ENCODE results near the gene EFL1.
A peak's percentile ranks its signal among the peaks of the same experiment; 100 is the strongest.
"Not testable (repeated sequence)": the region's sequence is repeated elsewhere in the genome, so short reads cannot be mapped to it uniquely, and the experiment has no call there.

EFL1 gene

DNA sequence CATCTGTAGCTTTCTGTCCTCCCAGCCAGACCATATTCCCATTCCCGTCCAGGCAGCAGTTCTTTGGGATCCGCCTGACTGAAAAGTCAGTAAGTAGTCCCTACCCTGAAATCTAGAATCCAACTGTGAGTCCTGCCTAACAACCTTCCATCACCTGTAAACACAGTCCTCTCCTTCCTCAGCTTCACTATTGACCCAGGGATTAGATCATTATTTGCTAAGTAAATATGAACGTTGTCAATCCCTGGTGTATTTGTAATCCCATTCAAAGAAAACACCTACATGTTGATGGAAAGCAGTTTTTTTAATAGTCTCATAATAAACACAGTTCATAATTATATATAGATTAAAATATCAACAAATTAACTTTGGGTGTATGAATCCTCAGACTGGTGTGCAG is 816 bp upstream of the EFL1 start:
- DNase-seq (ENCODE audit: low read depth), result no peak
- TF ChIP-seq, protein P1, sequence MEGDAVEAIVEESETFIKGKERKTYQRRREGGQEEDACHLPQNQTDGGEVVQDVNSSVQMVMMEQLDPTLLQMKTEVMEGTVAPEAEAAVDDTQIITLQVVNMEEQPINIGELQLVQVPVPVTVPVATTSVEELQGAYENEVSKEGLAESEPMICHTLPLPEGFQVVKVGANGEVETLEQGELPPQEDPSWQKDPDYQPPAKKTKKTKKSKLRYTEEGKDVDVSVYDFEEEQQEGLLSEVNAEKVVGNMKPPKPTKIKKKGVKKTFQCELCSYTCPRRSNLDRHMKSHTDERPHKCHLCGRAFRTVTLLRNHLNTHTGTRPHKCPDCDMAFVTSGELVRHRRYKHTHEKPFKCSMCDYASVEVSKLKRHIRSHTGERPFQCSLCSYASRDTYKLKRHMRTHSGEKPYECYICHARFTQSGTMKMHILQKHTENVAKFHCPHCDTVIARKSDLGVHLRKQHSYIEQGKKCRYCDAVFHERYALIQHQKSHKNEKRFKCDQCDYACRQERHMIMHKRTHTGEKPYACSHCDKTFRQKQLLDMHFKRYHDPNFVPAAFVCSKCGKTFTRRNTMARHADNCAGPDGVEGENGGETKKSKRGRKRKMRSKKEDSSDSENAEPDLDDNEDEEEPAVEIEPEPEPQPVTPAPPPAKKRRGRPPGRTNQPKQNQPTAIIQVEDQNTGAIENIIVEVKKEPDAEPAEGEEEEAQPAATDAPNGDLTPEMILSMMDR (conservative IDR thresholded peaks at IDR 0.05; ENCODE audit: low read depth, low read length), result no peak
- peak overlapping the region; percentile 88 for H3K4me3 ChIP-seq (ENCODE audit: low read depth, low read length)

GRCh38 chr15:82261566-82262421 is 740 bp downstream of the EFL1 start:
- DNase-seq (ENCODE audit: low read depth), result peak; percentile 48
- H3K4me3 ChIP-seq (ENCODE audit: low read depth, low read length), result peak overlapping the region; percentile 88

- DNase-seq (ENCODE audit: low read depth); H3K4me3 ChIP-seq (ENCODE audit: low read depth, low read length): not testable (repeated sequence)
These were observed 14.3 kb downstream of the EFL1 start for GRCh38 chr15:82248261-82248660.

- DNase-seq (ENCODE audit: low read depth); H3K4me3 ChIP-seq (ENCODE audit: low read depth, low read length): not testable (repeated sequence)
These were observed 16.6 kb downstream of the EFL1 start for GRCh38 chr15:82245956-82246355.

DNA sequence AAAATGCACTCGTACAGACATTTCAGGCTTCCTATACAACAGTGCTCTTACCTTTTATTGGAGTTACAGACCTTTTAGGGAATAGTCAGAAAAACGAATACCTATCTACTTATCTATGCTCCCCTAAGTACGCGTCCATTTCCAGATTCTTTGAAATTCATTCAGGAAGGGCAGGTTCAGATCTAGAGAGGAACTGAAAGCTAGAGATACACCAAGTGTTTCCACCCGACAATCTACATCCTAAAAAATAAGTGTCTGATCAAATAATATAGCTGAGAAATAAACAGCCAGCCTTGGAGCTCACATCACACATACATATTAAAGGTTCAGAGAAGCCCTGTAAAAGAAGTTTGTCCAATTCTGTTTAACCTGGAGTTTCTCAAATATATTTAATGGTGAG is 18.9 kb downstream of the EFL1 start:
- H3K4me3 ChIP-seq (ENCODE audit: low read depth, low read length); DNase-seq (ENCODE audit: low read depth): not testable (repeated sequence)

GRCh38 chr15:82241836-82242499 is 20.6 kb downstream of the EFL1 start:
- DNase-seq (ENCODE audit: low read depth), result peak; percentile 33
- H3K4me3 ChIP-seq (ENCODE audit: low read depth, low read length), result not testable (repeated sequence)

GRCh38 chr15:82239685-82240391 is 22.7 kb downstream of the EFL1 start:
- no peak overlapping the region for H3K4me3 ChIP-seq (ENCODE audit: low read depth, low read length)
- DNase-seq (ENCODE audit: low read depth), result no peak
- TF ChIP-seq, protein P1 (conservative IDR thresholded peaks at IDR 0.05; ENCODE audit: low read depth, low read length), result no peak

DNA sequence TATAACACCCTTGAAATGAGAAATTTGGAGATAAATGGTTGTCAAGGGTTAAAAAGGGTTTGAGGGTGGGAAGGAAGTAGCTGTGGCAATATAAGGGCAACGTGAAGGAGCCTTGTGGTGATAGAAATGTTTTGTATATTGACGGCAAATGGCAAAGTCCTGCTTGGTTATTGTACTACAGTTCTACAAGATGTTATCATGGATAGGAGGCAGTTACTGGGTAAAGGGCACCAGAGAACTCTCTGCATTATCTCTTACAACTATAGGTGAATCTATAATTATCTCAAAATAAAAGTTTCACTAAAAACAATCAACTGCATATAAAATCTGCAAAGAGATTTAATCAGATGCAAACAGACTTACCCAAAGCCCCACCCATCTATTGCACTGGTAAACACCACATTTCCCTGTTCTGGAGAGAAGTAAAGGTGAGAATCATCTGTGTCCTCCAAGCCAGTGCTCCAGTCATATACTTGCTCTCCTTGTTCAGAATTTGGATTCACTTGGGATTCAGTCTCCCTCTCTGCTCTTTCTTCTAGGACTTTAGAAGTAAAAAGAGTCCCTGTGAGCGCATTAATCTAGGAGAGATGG is 24.5 kb downstream of the EFL1 start:
- DNase-seq (ENCODE audit: low read depth); H3K4me3 ChIP-seq (ENCODE audit: low read depth, low read length): not testable (repeated sequence)

- H3K4me3 ChIP-seq (ENCODE audit: low read depth, low read length), result no peak overlapping the region
- no peak for DNase-seq (ENCODE audit: low read depth)
- TF ChIP-seq, protein P1 (conservative IDR thresholded peaks at IDR 0.05; ENCODE audit: low read depth, low read length), result no peak
These were observed 30.7 kb downstream of the EFL1 start for GRCh38 chr15:82231842-82232241.

GRCh38 chr15:82231233-82231632 is 31.3 kb downstream of the EFL1 start:
- TF ChIP-seq, protein P1 (conservative IDR thresholded peaks at IDR 0.05; ENCODE audit: low read depth, low read length), result no peak
- H3K4me3 ChIP-seq (ENCODE audit: low read depth, low read length), result no peak overlapping the region
- DNase-seq (ENCODE audit: low read depth), result no peak

Measured in choroid plexus epithelial cell (primary cell).